H1 (cell line): ENCODE data around the gene CASQ1.

Experiments used
- CEBPB ChIP-seq: IDR thresholded peaks from 2 replicates; pipeline ENCODE4 v1.6.1; 2012; ENCODE audit warnings: low read depth, low read length
- CHD1 ChIP-seq: IDR thresholded peaks from 2 replicates; pipeline ENCODE4 v1.6.1; 2012; ENCODE audit warnings: low read depth, low read length, improper control_type of control experiment
- CTCF ChIP-seq, 3 experiments: IDR thresholded peaks; 1 replicate in 2 of 3; 2 replicates in 1 of 3; pipeline versions ENCODE4 v1.5.1 to v1.6.1; 2011; ENCODE audit warnings: low read length in 3 of 3, mild to moderate bottlenecking in 3 of 3, inconsistent platforms in 2 of 3, low read depth in 1 of 3, moderate library complexity in 1 of 3; ENCODE audit not compliant: insufficient read depth in 1 of 3; ENCODE audit errors: control extremely low read depth in 1 of 3
- FOSL1 ChIP-seq: IDR thresholded peaks from 2 replicates; pipeline ENCODE4 v1.6.1; 2011; ENCODE audit warnings: mild to moderate bottlenecking, low read depth, low read length, moderate library complexity; ENCODE audit not compliant: insufficient read depth
- HDAC6 ChIP-seq: IDR thresholded peaks from one replicate; pipeline ENCODE4 v1.7.1; 2012; ENCODE audit warnings: low read depth, mild to moderate bottlenecking, inconsistent platforms, low read length, moderate library complexity
- MAFK ChIP-seq: IDR thresholded peaks from 2 replicates; pipeline ENCODE4 v1.6.1; 2012; ENCODE audit warnings: low read depth, mild to moderate bottlenecking, improper control_type of control experiment, low read length
- POLR2A ChIP-seq, 2 experiments: IDR thresholded peaks; 1 replicate in 1 of 2; 2 replicates in 1 of 2; pipeline ENCODE4 v1.6.1; 2011; ENCODE audit warnings: low read depth in 2 of 2, low read length in 2 of 2, mild to moderate bottlenecking in 2 of 2; ENCODE audit errors: control extremely low read depth in 1 of 2
- POLR2AphosphoS5 ChIP-seq: IDR thresholded peaks from 2 replicates; pipeline ENCODE4 v1.6.1; 2011; ENCODE audit warnings: low read depth, low read length
- RBBP5 ChIP-seq: IDR thresholded peaks from 2 replicates; pipeline ENCODE4 v1.7.1; 2012; ENCODE audit warnings: low read depth, mild to moderate bottlenecking, inconsistent platforms, low read length, moderate library complexity, borderline replicate concordance
- TCF12 ChIP-seq: IDR thresholded peaks from 2 replicates; pipeline ENCODE4 v1.6.1; 2011; ENCODE audit warnings: low read depth, mild to moderate bottlenecking, low read length
- TEAD4 ChIP-seq: IDR thresholded peaks from 2 replicates; pipeline ENCODE4 v1.6.1; 2012; ENCODE audit warnings: low read depth, low read length, inconsistent platforms, mixed read lengths

- TF ChIP-seq POLR2A (IDR thresholded peaks at IDR 0.05; ENCODE audit: control extremely low read depth in 1 of 2, low read depth in 2 of 2, low read length in 2 of 2) (no peak), POLR2AphosphoS5 (no peak), MAFK (no peak), HDAC6 (no peak), CHD1 (no peak), CTCF (IDR thresholded peaks at IDR 0.05; ENCODE audit: control extremely low read depth in 1 of 3, insufficient read depth in 1 of 3, low read depth in 1 of 3, low read length in 3 of 3) (no peak), CEBPB (no peak), TCF12 (no peak), RBBP5 (no peak), FOSL1 (no peak), TEAD4 (no peak)
These were observed 19.1 kb downstream of the CASQ1 start for GRCh38 chr1:160209321-160210046.
